HG03045 (cell line): ENCODE results near the gene NHEJ1.

ENCODE experiments used
- ATAC-seq: cut with Tn5 transposase; IDR thresholded peaks from one replicate; pipeline ENCODE4 v1.9.1; 2021; ENCODE audit warnings: mild to moderate bottlenecking, moderate library complexity; ENCODE audit not compliant: unreplicated experiment

The NHEJ1 gene

DNA sequence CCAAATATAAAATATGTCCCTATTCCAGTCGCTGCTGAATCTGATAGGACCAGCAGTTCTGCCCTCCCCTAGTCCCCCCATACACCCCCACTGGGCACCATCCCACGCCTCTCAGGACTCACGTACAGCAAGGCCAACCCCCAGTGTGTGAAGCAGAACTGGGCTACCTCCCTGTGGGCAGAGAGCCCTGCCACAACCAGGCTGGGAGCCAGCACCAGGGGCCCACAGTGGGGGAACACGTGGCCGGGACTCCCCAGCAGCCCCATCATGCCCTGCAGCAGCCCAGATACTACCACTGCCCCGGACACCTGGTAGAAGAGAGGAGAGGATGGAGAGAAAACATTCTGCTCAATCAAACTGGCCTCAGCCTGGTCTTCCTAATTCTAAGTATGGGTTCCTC lies 7.9 kb upstream of the NHEJ1 start:
- no peak for ATAC-seq

DNA sequence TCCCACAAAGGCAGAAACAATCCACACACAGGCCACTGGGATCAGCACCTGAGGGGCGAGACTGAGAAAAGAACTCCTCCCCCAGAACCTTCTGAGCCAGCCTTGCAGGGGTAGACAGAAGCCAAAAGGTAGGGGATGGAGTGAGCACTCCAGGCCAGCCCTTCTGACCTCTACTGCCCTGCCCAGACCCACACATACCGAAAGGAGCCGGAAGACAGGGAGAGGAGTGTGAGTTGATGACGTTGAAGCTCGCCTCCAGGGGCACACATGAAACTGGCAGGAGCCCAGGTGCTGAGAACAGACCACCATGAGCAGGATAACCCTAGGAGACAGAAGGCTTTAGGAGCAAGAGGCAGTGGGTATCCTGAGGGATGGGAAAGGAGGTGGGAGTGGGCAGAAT lies 7.4 kb upstream of the NHEJ1 start:
- ATAC-seq: no peak

DNA sequence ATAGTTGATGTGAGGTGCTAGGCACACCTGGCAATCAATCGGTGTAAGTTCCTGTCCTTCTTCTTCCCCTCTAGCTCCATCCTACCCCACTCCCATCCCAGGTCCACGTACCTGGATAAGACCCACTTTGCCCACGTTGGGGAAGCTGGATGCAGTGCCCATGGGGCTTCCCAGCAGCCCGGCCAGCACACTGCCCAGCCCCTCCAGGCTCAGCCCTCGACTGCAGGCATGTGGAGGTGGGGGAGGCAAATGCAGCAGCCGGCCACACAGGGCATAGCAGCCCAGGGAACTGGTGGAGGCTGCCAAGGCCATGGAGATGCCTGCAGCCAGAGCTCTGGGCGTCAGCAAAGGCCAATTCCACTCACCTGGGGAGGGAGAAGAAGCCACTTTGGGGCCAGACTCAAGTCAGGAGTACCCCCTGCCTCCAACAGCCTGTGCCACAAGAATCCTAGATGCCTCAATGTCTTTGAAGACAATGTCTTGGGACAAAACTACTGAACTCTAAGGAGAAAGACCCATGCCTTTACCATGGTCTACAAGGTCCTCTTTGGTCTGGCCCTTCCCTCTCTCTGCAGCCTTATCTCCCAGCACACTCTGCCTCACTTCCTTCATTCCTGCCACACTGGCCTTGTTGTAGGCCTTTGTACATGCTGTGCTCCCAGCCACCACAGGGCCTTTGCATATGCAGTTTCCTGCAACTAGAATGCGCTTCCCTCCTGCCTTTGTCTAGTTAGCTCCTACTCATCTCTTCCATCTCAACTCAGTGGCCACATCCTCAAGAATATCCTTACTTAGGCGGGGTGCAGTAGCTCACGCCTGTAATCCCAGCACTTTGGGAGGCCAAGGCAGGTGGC lies 4.7 kb upstream of the NHEJ1 start:
- no peak for ATAC-seq

DNA sequence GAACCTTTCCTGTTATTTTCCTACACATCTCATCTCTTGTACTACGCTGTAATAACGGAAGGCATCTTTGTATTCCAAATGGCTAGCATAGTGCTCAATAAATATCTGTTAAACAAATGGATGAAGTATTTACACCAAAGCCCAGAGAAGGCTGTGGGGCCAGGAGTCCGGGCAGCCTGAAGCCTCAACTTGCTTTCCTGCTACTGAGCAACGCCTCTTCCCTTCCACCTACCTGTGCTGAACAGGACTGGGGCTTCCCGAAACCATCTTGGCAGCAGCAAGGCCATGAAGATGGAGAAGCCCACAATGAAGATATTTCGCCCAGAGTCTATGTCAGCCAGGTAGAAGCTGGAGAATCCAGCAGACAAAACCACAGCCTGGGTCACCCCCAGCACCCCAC lies 2.5 kb upstream of the NHEJ1 start:
- ATAC-seq: no peak

DNA sequence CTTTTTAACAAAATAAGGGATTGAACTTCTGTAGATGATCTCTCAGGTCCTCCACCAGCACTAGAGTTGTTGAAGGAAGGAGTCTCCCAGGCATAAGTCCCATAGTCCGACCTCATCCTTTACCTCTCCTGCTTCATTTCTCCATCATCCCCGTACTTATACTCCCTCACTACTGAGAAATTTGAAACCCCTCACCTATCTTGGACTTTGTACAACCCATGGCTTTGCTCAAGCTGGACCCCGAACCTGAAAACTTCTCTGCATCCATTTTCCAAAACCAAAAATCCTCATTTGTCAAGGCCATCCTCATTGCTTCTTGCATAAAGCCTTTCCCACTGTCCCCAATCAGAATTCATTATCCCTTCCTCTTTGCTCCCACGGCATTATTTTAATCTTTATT lies 482 bp upstream of the NHEJ1 start:
- ATAC-seq: no peak

DNA sequence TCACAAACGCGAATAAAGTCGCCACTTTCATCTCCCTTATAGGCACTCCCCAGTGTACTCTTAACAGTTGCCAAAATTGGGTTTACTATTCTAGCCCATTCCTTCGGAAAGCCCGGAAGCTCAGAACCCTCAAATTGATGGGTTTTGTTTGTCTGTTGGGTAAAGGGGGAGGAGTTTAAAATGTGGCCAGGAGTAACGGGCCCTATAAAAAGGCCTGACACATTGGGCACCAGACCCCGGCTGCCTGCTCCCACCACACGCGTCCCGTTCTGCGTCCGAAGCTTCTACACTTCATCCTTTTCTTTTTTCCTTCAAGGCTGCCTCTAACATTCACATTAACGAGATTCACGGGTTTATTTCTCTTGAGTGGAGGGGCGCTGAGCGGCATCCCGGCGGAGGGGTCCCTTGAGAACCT lies 837 bp downstream of the NHEJ1 start:
- ATAC-seq: peak; percentile 0

DNA sequence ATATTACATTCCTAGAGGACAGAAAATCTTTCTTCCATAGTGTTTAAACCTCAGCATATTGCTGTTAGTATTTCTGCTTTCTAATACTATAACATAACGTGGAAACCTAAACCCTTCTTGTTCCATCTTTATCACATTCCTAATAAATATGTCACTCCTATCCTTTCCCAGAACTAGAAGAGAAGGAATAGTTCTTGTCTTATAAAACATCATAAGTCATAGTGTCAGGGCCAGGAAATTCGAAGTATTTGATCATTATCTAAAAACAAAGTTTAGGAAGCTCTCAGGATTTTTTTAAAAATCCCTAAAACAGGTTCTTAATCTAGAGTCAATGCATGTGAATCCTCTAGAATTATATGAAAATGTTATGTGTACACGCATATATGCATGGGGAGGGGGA lies 2.0 kb downstream of the NHEJ1 start:
- ATAC-seq: no peak

DNA sequence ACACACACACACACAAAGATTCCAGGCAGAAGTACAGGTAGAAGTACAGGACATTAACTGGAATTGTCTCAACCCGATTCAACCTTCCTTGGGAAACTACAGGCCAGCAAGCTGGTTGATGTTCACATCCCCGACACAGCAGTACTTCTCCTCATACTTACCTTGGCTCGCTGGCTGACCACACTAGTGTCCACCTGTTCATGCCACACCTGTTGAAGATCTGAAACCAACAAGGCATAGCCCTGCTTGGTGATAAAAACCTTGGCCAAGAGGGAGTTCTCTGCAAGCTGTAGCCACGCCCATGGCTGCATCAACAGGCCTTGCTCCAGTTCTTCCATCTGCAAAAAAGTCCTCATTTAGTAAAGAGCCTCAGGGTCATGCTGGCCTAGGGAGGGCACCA lies 2.6 kb downstream of the NHEJ1 start:
- no peak for ATAC-seq

DNA sequence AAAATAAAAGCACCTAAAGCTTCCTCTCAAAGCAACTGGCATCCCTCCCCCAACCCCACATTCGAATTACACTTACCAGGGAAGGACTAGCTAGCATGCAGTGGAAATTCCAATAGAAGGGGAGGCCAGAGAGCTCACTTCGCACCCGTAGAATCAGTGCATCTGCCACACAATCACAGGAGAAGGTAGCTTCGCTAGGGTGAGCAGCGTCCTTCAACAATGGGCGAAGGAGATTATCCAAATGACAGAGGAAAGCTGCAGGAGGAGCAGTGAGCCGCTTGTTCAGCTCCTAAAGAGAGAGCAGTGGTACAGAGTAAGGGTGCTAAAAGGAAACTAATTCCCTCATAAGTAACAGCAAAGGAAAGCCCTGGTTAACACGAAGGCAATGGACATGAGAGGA lies 3.2 kb downstream of the NHEJ1 start:
- no peak for ATAC-seq

DNA sequence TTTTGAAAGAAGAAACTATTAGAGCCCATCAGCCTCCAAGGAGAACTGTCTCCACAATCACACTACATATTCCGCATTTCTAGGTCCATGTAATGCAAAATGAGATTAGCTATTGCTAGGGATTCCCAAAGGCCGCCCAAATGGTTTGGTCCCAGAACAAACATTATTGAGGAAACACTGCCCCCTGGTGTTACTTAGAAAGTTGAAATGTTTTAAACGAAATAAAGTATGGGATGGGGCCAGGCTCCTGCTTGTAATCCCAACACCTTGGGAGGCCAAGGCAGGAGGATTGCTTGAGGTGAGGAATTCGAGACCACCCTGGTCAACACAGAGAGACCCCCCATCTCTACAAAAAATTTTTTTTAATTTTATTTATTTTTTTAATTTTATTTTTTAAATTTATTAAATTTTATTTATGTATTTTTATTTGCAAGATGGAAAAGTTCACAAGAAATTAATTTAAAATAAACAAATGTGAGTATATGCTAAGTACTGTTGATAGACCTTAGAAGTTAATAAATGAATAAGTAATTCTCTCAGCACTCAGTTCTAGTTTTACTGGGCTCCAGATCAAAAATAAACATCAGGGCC lies 5.5 kb downstream of the NHEJ1 start:
- ATAC-seq: no peak

DNA sequence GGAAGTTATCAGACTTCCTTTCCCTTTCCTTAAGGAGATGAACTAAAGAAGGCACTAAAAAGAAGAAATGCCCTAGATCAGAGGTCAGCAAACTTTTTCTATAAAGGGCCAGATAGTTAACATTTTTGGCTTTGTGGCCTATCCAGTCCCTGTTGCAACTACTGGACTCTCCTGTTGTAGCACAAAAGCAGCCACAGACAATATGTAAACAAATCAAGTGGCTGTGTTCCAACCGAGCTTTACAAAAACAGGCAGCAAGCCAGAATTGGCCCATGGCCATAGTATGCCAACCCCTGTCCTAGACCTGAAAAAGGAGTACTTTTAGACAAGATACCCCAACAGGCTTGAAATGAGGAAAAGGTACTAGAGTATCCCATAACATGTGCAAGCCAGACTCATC lies 10.9 kb downstream of the NHEJ1 start:
- no peak for ATAC-seq

DNA sequence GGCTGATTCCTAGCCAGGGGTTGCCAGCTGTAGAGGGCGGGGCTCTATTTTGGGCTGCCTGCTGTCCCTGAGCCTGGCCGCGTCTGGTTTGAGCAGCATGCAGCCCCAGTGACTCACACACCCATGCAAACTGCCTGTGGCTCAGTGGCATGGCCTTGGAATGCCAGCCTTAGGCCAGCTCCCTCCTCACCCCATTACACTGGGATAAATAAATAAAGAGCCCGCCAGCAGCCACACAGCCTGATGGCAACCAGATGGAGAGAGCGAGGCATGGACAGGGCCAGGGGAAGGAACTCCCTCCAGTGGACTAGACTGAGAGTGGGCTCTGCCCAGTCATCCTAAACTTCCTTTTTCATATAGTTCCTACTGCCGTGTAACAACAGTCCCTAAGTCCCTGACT lies 18.3 kb downstream of the NHEJ1 start:
- ATAC-seq: no peak

DNA sequence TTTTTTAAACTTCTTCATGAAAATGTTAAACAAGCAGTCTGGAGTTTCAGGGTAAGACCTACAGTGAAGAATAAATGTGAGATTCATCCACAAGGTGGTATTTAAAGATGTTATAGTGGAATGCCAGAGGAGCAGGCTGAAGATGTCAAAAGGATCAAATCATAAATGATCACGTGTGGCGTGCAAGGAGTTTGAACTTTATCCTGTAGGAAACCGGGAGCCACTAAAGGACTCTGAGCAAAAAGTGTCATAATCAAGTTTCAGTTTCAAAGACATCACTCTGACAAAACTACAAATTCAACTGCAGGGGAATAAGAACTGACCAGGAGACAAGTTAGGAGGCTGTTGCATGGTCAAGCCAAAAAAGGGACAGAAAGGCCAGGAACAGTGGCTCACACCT lies 19.9 kb downstream of the NHEJ1 start:
- no peak for ATAC-seq

DNA sequence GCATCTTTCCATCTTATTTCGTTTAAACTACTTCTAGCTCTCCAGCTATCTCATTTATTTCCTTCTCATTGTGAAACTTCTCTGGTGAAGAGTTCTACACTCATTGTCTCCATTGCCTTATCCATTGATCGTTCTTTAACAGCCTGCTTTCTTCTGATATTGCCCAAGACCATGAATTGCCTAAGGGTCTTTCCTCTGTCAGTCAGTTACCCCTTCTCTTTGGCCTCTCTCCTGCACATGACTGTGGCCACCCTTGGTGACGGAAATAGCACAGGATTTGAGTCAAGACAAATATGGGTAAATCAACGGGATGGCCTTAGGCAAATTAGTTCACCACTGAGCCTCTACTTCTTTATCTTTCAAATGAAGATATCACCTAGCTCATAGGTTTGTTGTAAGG lies 26.6 kb downstream of the NHEJ1 start:
- ATAC-seq: no peak

DNA sequence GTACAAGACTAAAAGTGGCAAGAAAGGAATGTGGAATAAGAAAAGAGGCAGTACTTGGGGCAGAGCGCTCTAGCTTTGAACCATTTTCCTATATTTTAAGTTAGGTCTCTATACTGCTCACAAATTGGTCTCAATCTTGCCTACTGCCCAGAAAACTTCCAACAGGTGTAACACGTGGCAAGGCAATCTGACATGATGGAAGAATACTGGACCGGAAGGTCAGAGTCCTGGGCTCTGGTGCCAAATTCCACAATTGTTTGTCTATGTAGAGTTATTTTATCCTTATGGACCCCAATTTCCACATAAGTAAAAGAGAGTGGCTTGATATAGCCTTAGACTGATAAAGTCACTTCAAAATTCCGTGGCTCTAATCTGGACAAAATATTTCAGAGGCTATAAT lies 28.9 kb downstream of the NHEJ1 start:
- no peak for ATAC-seq

DNA sequence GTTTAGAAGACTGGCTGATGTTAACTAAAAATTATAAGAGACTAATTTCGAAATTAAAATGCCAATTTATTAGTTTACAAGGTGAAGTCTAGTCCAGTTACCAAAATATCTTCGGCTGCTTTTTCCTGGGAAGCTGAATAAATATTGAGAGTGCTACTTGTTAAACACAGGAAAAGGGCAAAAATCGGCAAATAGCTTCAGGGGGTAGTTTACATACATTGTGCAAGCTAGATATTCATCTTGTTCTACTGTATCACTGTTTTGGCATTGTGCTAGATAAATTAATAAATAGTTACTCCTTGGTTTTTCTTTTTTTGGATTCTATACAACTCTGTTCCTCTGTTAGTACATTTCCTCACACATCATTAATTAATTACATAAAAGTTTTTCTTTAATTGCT lies 29.3 kb downstream of the NHEJ1 start:
- ATAC-seq: no peak

DNA sequence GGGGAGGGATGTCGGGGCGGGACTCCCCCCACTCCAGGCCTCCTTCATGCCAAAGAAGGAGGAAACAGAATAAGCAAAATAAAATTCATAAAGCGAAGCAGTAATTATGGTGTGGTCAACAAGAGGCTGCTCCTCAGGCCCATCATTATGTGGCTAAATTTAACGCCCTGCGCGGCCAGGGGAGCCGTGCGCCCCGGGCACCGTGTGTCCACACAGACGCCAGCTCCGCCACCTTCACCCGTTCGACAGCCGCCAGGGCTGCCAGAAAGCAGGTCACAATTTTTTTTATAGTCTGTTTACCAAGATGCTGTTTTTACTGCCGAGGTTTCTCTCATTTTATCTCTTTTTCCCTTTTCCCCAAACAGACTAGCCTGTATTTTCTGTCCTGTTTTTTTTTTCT lies 31.0 kb downstream of the NHEJ1 start:
- no peak for ATAC-seq

DNA sequence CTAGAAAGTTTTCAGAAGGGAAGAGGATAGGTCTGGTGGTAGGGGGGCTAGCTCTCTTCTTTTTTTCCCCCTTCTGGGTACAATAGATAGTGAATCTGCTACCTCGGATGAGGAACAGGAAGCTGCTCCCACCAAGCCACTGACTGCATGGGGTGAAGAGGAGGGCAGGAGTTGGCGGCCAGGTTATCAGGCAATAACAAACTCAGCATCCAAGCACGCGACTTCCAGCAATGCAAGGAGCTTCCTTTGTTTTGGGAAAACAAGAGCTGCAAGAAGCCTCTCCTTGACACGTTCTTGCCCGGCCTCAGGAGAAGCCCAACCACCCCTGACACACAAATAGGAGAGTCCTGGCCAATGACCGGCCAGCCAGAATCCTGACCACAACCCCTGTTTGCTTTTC lies 32.2 kb downstream of the NHEJ1 start:
- no peak for ATAC-seq

DNA sequence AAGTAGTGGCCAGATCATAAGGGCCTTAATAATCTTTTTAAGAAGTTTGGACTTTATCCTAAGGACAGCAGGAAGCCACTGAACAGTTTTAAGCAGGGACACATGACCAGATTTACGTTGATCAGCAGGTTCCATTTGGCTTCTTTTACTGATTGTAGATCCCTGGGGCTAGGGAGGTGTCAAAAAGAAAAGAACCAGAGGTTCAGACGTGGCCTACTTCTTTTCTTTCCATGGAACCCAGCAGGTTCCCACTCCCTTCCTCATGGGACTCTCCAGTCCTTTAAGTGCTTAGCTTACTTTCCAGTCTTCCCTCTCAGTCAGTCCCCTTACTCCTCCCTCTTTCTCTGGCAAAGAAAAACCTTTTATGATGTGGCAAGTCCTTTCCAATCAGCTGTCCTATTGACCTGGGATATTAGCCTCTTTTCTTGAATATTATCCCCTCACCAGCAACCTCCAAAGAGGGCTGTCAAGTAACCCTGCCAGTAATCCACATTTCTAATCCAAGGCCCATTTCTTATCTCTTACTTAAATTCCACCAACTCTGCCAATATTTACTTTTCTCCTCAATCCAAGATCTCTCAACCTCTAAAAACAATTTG lies 33.5 kb downstream of the NHEJ1 start:
- ATAC-seq: no peak

DNA sequence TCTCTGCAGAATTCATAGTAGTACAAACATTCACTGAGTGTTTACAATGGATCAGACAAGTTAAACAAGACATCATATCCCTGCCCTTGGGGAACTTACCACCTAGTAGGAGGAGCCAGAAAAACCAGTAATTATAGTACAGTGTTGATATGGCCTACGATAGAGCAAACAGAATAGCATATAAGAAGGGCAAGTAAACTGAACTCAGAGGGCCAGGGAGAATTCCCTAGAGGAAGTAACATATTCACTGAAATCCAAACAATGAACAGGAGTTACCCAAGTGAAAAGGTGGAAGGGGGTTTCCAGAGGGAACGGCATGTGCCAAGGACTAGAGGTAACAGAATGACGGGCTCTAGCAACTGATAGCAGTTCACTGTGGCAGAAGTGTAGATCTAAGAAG lies 34.1 kb downstream of the NHEJ1 start:
- ATAC-seq: no peak

DNA sequence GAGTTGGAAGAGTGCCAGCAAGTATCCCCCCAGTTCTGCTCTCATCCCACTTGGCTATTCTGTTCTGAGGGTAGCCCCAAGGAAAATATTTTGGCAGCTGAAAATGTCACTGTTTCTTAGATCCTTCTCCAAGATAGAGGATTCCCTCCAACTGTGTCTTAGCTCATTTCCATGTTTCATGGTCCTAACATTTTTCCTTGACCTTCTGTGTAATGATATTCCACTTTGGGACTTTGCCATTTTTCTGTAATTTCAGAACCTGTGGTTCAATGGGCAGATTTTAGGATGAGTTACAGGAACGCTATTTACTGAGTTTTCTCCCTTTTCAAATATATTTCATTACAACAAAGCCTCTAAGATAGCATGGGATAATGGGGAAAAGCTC lies 34.7 kb downstream of the NHEJ1 start:
- no peak for ATAC-seq

DNA sequence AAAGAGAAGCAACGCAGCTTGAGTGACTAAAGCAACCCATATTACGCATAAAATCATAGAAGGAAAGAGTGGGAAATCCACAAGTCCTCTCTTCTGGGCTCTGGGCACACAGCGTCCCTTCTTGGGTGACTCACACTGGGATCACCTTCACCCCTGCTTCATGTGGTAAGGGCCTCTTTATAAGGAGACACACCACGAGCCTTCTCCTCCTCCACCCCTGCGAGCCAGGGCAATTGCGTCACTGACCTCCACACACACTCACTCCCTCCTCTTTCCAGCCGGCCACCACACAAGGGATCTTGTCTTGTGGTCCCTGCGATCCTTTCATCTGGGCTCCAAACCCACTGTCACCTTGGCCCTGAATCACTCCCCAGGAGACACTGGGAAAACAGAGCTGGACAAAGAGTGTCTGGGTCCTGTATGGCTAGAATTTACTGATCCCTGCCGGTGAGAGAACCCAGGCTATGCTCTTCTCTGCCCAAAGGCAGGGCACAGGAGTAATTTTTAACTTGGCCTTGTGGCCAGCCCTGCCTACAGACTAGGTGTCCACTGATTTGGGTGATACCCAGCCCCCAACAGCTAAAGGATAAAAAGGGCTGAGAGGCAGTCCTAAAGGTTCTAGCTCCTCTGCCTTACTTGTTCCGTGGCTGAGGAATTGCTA lies 35.3 kb downstream of the NHEJ1 start:
- no peak for ATAC-seq
